Astrocyte (in vitro differentiated cells and primary cell): ENCODE results near the gene RALGPS1. TPM values are rescaled to one million over a fixed set of nuclear protein-coding genes. Genes with fewer than 3 reads are reported as not detected.

Source experiments
- DNase-seq: peaks from one replicate; pipeline ENCODE4 v3.0.0-alpha.2; 2010; ENCODE audit warnings: low read depth
- FAIRE-seq: peaks from 2 replicates; lab custom pipeline; 2011; peaks lifted over from hg19 to GRCh38; lab: Jason Lieb, UNC
- H2AFZ ChIP-seq: 2 replicates; pipeline ENCODE4 v1.6.0; 2012; ENCODE audit warnings: low read depth, low read length, inconsistent platforms
- H3K27ac ChIP-seq: 2 replicates; pipeline ENCODE4 v1.5.1; 2011; ENCODE audit warnings: low read depth, low read length, inconsistent platforms
- H3K27me3 ChIP-seq: 2 replicates; pipeline ENCODE4 v1.6.0; 2011; ENCODE audit warnings: low read length, inconsistent platforms; ENCODE audit not compliant: insufficient read depth
- H3K36me3 ChIP-seq: 2 replicates; pipeline ENCODE4 v1.5.1; 2011; ENCODE audit warnings: low read length, inconsistent platforms; ENCODE audit not compliant: insufficient read depth
- H3K4me1 ChIP-seq: 2 replicates; pipeline ENCODE4 v1.5.1; 2011; ENCODE audit warnings: low read length, inconsistent platforms; ENCODE audit not compliant: insufficient read depth
- H3K4me2 ChIP-seq: 2 replicates; pipeline ENCODE4 v1.6.0; 2012; ENCODE audit warnings: low read length, inconsistent platforms
- H3K4me3 ChIP-seq: 2 replicates; pipeline ENCODE4 v1.5.1; 2011; ENCODE audit warnings: low read depth, mild to moderate bottlenecking, low read length, inconsistent platforms; ENCODE audit not compliant: insufficient read depth
- H3K79me2 ChIP-seq: 2 replicates; pipeline ENCODE4 v1.6.0; 2012; ENCODE audit warnings: mild to moderate bottlenecking, low read length, inconsistent platforms; ENCODE audit not compliant: insufficient read depth
- H3K9ac ChIP-seq: 2 replicates; pipeline ENCODE4 v1.6.0; 2012; ENCODE audit warnings: mild to moderate bottlenecking, low read length, inconsistent platforms
- H3K9me3 ChIP-seq: 2 replicates; pipeline ENCODE4 v1.5.1; 2012; ENCODE audit warnings: low read depth, mild to moderate bottlenecking, low read length, inconsistent platforms; ENCODE audit not compliant: insufficient read depth
- H4K20me1 ChIP-seq: 2 replicates; pipeline ENCODE4 v1.6.0; 2012; ENCODE audit warnings: low read length, inconsistent platforms; ENCODE audit not compliant: insufficient read depth
- H3K27ac Mint-ChIP-seq: one replicate; pipeline ENCODE4 v1.8.0; 2021; ENCODE audit warnings: mild to moderate bottlenecking, mixed read lengths; ENCODE audit not compliant: unreplicated experiment
- H3K27me3 Mint-ChIP-seq: one replicate; pipeline ENCODE4 v1.8.0; 2021; ENCODE audit warnings: low read depth, mixed read lengths; ENCODE audit not compliant: unreplicated experiment
- H3K36me3 Mint-ChIP-seq: one replicate; pipeline ENCODE4 v1.8.0; 2021; ENCODE audit warnings: low read depth, mixed read lengths; ENCODE audit not compliant: unreplicated experiment
- H3K4me1 Mint-ChIP-seq: one replicate; pipeline ENCODE4 v1.8.0; 2021; ENCODE audit warnings: low read depth, mixed read lengths; ENCODE audit not compliant: unreplicated experiment
- H3K4me3 Mint-ChIP-seq: one replicate; pipeline ENCODE4 v1.8.0; 2021; ENCODE audit warnings: mild to moderate bottlenecking, moderate library complexity, mixed read lengths; ENCODE audit not compliant: unreplicated experiment
- H3K9me3 Mint-ChIP-seq: one replicate; pipeline ENCODE4 v1.8.0; 2021; ENCODE audit warnings: mild to moderate bottlenecking, mixed read lengths; ENCODE audit not compliant: unreplicated experiment
- CTCF ChIP-seq: IDR thresholded peaks from 2 replicates; pipeline ENCODE4 v1.5.1; 2011; ENCODE audit warnings: low read depth, mild to moderate bottlenecking, inconsistent platforms, low read length, moderate library complexity; ENCODE audit not compliant: insufficient read depth
- EZH2 ChIP-seq: IDR thresholded peaks from 2 replicates; pipeline ENCODE4 v1.6.1; 2012; ENCODE audit warnings: mild to moderate bottlenecking, low read length, inconsistent platforms; ENCODE audit not compliant: insufficient read depth
- total RNA-seq: library from RNA; stranded (reverse); gene quantifications from 2 replicates; pipeline ENCODE4 v1.2.1, GENCODE V29; 2021

Gene RALGPS1
- total RNA-seq, 1 donor from 2014 or later = 2.8 TPM

GRCh38 chr9:127121628-127122175 is 207.1 kb downstream of the RALGPS1 start:
- peak overlapping the region; percentile 57 for H3K4me3 ChIP-seq
- H3K4me1 ChIP-seq = peaks cover 18% of the 10 kb centered on the region
- peak overlapping the region; percentile 82 for H2AFZ ChIP-seq
- Mint-ChIP-seq H3K4me1 (peaks cover 21% of the 10 kb centered on the region), H3K4me3 (peak overlapping the region; percentile 89), H3K36me3 (peaks cover 4% of the 10 kb centered on the region), H3K27me3 (peaks cover 9% of the 10 kb centered on the region), H3K27ac (peak overlapping the region; percentile 86), H3K9me3 (no peaks in the 10 kb centered on the region)
- FAIRE-seq (no peak), DNase-seq (peak; percentile 19)
- peak overlapping the region; percentile 78 for H3K9ac ChIP-seq
- H4K20me1 ChIP-seq = peaks cover 7% of the 10 kb centered on the region
- peak overlapping the region; percentile 24 for H3K27ac ChIP-seq
- peaks cover 3% of the 10 kb centered on the region for H3K27me3 ChIP-seq
- peaks cover 3% of the 10 kb centered on the region for H3K79me2 ChIP-seq
- no peaks in the 10 kb centered on the region for H3K36me3 ChIP-seq
- H3K9me3 ChIP-seq = no peaks in the 10 kb centered on the region
- peak overlapping the region; percentile 86 for H3K4me2 ChIP-seq
- TF ChIP-seq CTCF (no peak), EZH2 (no peak)

GRCh38 chr9:127122176-127123063 is 207.8 kb downstream of the RALGPS1 start, which contains the start of gene ANGPTL2:
TSS of gene ANGPTL2 (minus strand) at chr9:127122635. CDS start at chr9:127108731, 13,904 bp downstream.
- peak; percentile 89 for DNase-seq
- no peaks in the 10 kb centered on the region for H3K9me3 ChIP-seq
- peak within 1 kb of the TSS; percentile 82 for H2AFZ ChIP-seq
- H3K79me2 ChIP-seq = peaks cover 3% of the 10 kb centered on the region
- Mint-ChIP-seq H3K36me3 (peaks cover 4% of the 10 kb centered on the region), H3K4me3 (peak within 1 kb of the TSS; percentile 89), H3K27ac (peak within 1 kb of the TSS; percentile 86), H3K9me3 (no peaks in the 10 kb centered on the region), H3K4me1 (peaks cover 17% of the 10 kb centered on the region), H3K27me3 (peaks cover 9% of the 10 kb centered on the region)
- no peaks in the 10 kb centered on the region for H3K36me3 ChIP-seq
- peak within 1 kb of the TSS; percentile 24 for H3K27ac ChIP-seq
- peaks cover 3% of the 10 kb centered on the region for H3K27me3 ChIP-seq
- H3K4me2 ChIP-seq = peak within 1 kb of the TSS; percentile 86
- H3K9ac ChIP-seq = peak within 1 kb of the TSS; percentile 78
- FAIRE-seq = no peak
- TF ChIP-seq EZH2 = no peak
- no peak for TF ChIP-seq CTCF
- H3K4me3 ChIP-seq = peak within 1 kb of the TSS; percentile 57
- peaks cover 7% of the 10 kb centered on the region for H4K20me1 ChIP-seq
- H3K4me1 ChIP-seq = peaks cover 18% of the 10 kb centered on the region
